Measurements from ENCODE around the gene TUBGCP4. TPM values are rescaled to one million over a fixed set of nuclear protein-coding genes. Genes with fewer than 3 reads are reported as not detected.

TUBGCP4 gene
- total RNA-seq = 10.0 and 11.8 TPM in 2 replicates

GRCh38 chr15:43370975-43371974 lies at the start of gene TUBGCP4, which contains the start of gene ZSCAN29:
TSS of gene TUBGCP4 (plus strand) at chr15:43371101. CDS start at chr15:43371355, 254 bp downstream.
TSS of gene ZSCAN29 (minus strand) at chr15:43371043. CDS start at chr15:43369913, 1,130 bp downstream.

GRCh38 chr15:43329960-43330779 lies 40.7 kb upstream of the TUBGCP4 start, which contains the start of gene LCMT2:
TSS of gene LCMT2 (minus strand) at chr15:43330573. CDS start at chr15:43330489, 84 bp downstream.

Other genes with a start within 250 kb of the TUBGCP4 start
- gene TMEM62, start 237.5 kb upstream of the TUBGCP4 start, total RNA-seq = 2.1 and 2.7 TPM in 2 replicates
- 22.6 and 26.0 TPM in 2 replicates for gene CCNDBP1, start 185.7 kb upstream of the TUBGCP4 start, total RNA-seq
- not detected in 2 replicates for gene EPB42, start 150.1 kb upstream of the TUBGCP4 start, total RNA-seq
- not detected in 2 replicates for gene TGM5, start 104.2 kb upstream of the TUBGCP4 start, total RNA-seq
- gene TGM7, start 68.8 kb upstream of the TUBGCP4 start, total RNA-seq = not detected in 2 replicates
- gene LCMT2, start 40.5 kb upstream of the TUBGCP4 start, total RNA-seq = 2.7 and 5.4 TPM in 2 replicates
- 12.4 and 18.7 TPM in 2 replicates for gene ZSCAN29, start 58 bp upstream of the TUBGCP4 start, total RNA-seq
- gene TP53BP1, start 122.1 kb downstream of the TUBGCP4 start, total RNA-seq = 25.0 and 40.4 TPM in 2 replicates
- gene MAP1A, start 146.5 kb downstream of the TUBGCP4 start, total RNA-seq = 22.8 and 24.6 TPM in 2 replicates
- gene PPIP5K1, start 219.1 kb downstream of the TUBGCP4 start, total RNA-seq = 3.3 and 3.8 TPM in 2 replicates
- gene CKMT1B, start 222.9 kb downstream of the TUBGCP4 start, total RNA-seq = 0.39 TPM in 1 of 2 replicates, not detected in the other
- not detected in 2 replicates for gene STRC, start 247.7 kb downstream of the TUBGCP4 start, total RNA-seq